ENCODE results near the gene ARF4. TPM values are rescaled to one million over a fixed set of nuclear protein-coding genes. Genes with fewer than 3 reads are reported as not detected.

The ARF4 gene
- total RNA-seq = 156 and 200 TPM in 2 replicates

GRCh38 chr3:57597127-57597923, at the start of gene ARF4:
Gene ARF4 (minus strand): TSS chr3:57597344. CDS start chr3:57597140, 204 bp downstream.

GRCh38 chr3:57555738-57556458, 41.2 kb downstream of the ARF4 start, which contains the start of gene PDE12:
Gene PDE12 (plus strand): TSS chr3:57556274. CDS start chr3:57556380, 106 bp downstream.

GRCh38 chr3:57544181-57545125, 52.7 kb downstream of the ARF4 start, which contains the start of gene DNAH12:
Gene DNAH12 (minus strand): TSS chr3:57544344. CDS start chr3:57542870, 1,474 bp downstream.

Other genes starting within 250 kb of the ARF4 start
- under 0.01 and 0.12 TPM in 2 replicates for gene DNAH12, start 53.0 kb downstream of the ARF4 start, total RNA-seq
- 17.4 and 24.0 TPM in 2 replicates for gene PDE12, start 41.1 kb downstream of the ARF4 start, total RNA-seq
- gene DENND6A, start 95.7 kb upstream of the ARF4 start, total RNA-seq = 18.6 and 21.1 TPM in 2 replicates
- gene SLMAP, start 159.0 kb upstream of the ARF4 start, total RNA-seq = 51.9 and 53.5 TPM in 2 replicates